K562 (cell line): ENCODE data around the gene TRPC4AP. TPM values are rescaled to one million over a fixed set of nuclear protein-coding genes. Genes with fewer than 3 reads are reported as not detected.

ENCODE experiments used
- ARID2 ChIP-seq: fragments of 450-650 bp; IDR thresholded peaks from 2 replicates; pipeline ENCODE4 v1.6.1; 2017; ENCODE audit warnings: antibody characterized with exemption, mild to moderate bottlenecking
- ATF2 ChIP-seq: sonication (generic); formaldehyde crosslinking; IDR thresholded peaks from 2 replicates; pipeline ENCODE4 v1.8.1; 2022; ENCODE audit warnings: missing genetic modification reagents
- BCLAF1 ChIP-seq, 2 experiments: fragments of 450-650 bp in 1 of 2; IDR thresholded peaks; 2 replicates each; pipeline ENCODE4 v1.6.1; 2011 to 2017; ENCODE audit warnings: low read depth in 2 of 2, antibody characterized with exemption in 1 of 2, borderline replicate concordance in 1 of 2, low read length in 1 of 2, mild to moderate bottlenecking in 1 of 2, mixed read lengths in 1 of 2; ENCODE audit not compliant: control insufficient read depth in 1 of 2
- IRF9 ChIP-seq: fragments of 450-650 bp; IDR thresholded peaks from 2 replicates; pipeline ENCODE4 v1.6.1; 2016; ENCODE audit warnings: missing biosample characterization, missing genetic modification characterization
- KLF6 ChIP-seq: fragments of 250-450 bp; sonication (Bioruptor Pico); IDR thresholded peaks from 2 replicates; pipeline ENCODE4 v1.4.0; 2020; ENCODE audit warnings: mild to moderate bottlenecking, moderate library complexity, borderline replicate concordance
- RAD51 ChIP-seq: fragments of 450-650 bp; IDR thresholded peaks from 2 replicates; pipeline ENCODE4 v1.7.1; 2016; ENCODE audit warnings: low read depth, mild to moderate bottlenecking, borderline replicate concordance
- TOE1 ChIP-seq, 2 experiments: fragments of 450-650 bp in 1 of 2; sonication (generic) in 1 of 2; formaldehyde crosslinking in 1 of 2; IDR thresholded peaks; 2 replicates each; pipeline versions ENCODE4 v1.7.1 to v1.8.0; 2016 to 2022; ENCODE audit warnings: borderline replicate concordance in 2 of 2, mild to moderate bottlenecking in 2 of 2, antibody characterized with exemption in 1 of 2, inconsistent platforms in 1 of 2, low read depth in 1 of 2, missing genetic modification reagents in 1 of 2, moderate library complexity in 1 of 2
- YY1 ChIP-seq, 3 experiments: IDR thresholded peaks; 2 replicates each; pipeline ENCODE4 v1.6.1; 2011; ENCODE audit warnings: low read length in 2 of 3, mild to moderate bottlenecking in 2 of 3, moderate library complexity in 2 of 3, borderline replicate concordance in 1 of 3, control low read depth in 1 of 3, low read depth in 1 of 3; ENCODE audit not compliant: insufficient read depth in 3 of 3, insufficient replicate concordance in 2 of 3, control insufficient read depth in 1 of 3, insufficient read length in 1 of 3; ENCODE audit errors: extremely low read depth in 1 of 3
- ZBTB5 ChIP-seq: fragments of 450-650 bp; IDR thresholded peaks from 2 replicates; pipeline ENCODE4 v1.6.1; 2017; ENCODE audit warnings: antibody characterized with exemption
- ZNF609 ChIP-seq: sonication (generic); formaldehyde crosslinking; IDR thresholded peaks from 2 replicates; pipeline ENCODE4 v1.8.1; 2023; ENCODE audit warnings: missing genetic modification reagents, mild to moderate bottlenecking, borderline replicate concordance
- ZNF717 ChIP-seq: fragments of 250-450 bp; sonication (Bioruptor Pico); IDR thresholded peaks from 2 replicates; pipeline ENCODE4 v1.5.0; 2021
- polyA plus RNA-seq, 8 experiments: library from polyadenylated mRNA; depleted of rRNA in 4 of 8; stranded (reverse) in 5 of 8; unstranded in 3 of 8; fragments of >200 nt; fragmentation: Nextera tagmentation in 2 of 8; fragmentation: Illumina TruSeq in 1 of 8; extraction: Ambion mirVana in 2 of 8; extraction: Trizol in 1 of 8; gene quantifications; 2 replicates each; pipeline versions ENCODE4 v1.2.1 to v1.2.3, GENCODE V29; 2011 to 2014; ENCODE audit warnings: inconsistent platforms in 1 of 8, missing spikeins in 1 of 8
- total RNA-seq, 7 experiments: library from RNA; depleted of rRNA in 6 of 7; stranded (reverse); fragments of >200 nt in 6 of 7; fragmentation: Illumina TruSeq in 2 of 7; extraction: Trizol in 2 of 7; gene quantifications; 2 replicates each; pipeline versions ENCODE4 v1.2.1 to v1.2.3, GENCODE V29; 2011 to 2021; ENCODE audit warnings: low replicate concordance in 1 of 7

TRPC4AP gene
- total and polyA plus RNA-seq, 9 of the 15 experiments (the other 6 are each of a cell fraction or from before 2014, with no cell fraction given) = 2.3 to 70.3 (median 33.3) TPM

- TF ChIP-seq BCLAF1 (IDR thresholded peaks at IDR 0.05; ENCODE audit: borderline replicate concordance in 1 of 2, control insufficient read depth in 1 of 2, low read depth in 2 of 2, low read length in 1 of 2) (no peak), ZNF717 (CRISPR knock-in tag) (no peak), YY1 (IDR thresholded peaks at IDR 0.05; ENCODE audit: borderline replicate concordance in 1 of 3, control insufficient read depth in 1 of 3, extremely low read depth in 1 of 3, insufficient read depth in 3 of 3, insufficient read length in 1 of 3, insufficient replicate concordance in 2 of 3, low read depth in 1 of 3, low read length in 2 of 3) (peak in 2 of 3 experiments; percentile 6 to 34), ARID2 (no peak), KLF6 (no peak), ATF2 (no peak), TOE1 (IDR thresholded peaks at IDR 0.05; ENCODE audit: borderline replicate concordance) (peak; percentile 83; the same call in 1 of the 2 replicates), TOE1 (CRISPR knock-in tag; IDR thresholded peaks at IDR 0.05; ENCODE audit: borderline replicate concordance, low read depth) (no peak; the same call in 1 of the 2 replicates), RAD51 (no peak), ZNF609 (no peak), ZBTB5 (no peak), IRF9 (tag) (no peak)
Measured at GRCh38 chr20:34955231-34956040, 137.2 kb downstream of the TRPC4AP start, which contains the start of the genes GSS and MYH7B (continued).
